ENCODE results near the gene HSD17B8. TPM values are rescaled to one million over a fixed set of nuclear protein-coding genes. Genes with fewer than 3 reads are reported as not detected.

Gene HSD17B8
- total RNA-seq, 4 donors from 2014 or later: 2.0 to 15.0 (median 12.9) TPM

GRCh38 chr6:33185190-33185589 lies 19.3 kb upstream of the HSD17B8 start:
- TF ChIP-seq POLR2A (IDR thresholded peaks at IDR 0.05; ENCODE audit: low read depth) (no peak), POLR2AphosphoS5 (IDR thresholded peaks at IDR 0.05) (no peak), EP300 (IDR thresholded peaks at IDR 0.05) (no peak)
- TF ChIP-seq, protein P1, sequence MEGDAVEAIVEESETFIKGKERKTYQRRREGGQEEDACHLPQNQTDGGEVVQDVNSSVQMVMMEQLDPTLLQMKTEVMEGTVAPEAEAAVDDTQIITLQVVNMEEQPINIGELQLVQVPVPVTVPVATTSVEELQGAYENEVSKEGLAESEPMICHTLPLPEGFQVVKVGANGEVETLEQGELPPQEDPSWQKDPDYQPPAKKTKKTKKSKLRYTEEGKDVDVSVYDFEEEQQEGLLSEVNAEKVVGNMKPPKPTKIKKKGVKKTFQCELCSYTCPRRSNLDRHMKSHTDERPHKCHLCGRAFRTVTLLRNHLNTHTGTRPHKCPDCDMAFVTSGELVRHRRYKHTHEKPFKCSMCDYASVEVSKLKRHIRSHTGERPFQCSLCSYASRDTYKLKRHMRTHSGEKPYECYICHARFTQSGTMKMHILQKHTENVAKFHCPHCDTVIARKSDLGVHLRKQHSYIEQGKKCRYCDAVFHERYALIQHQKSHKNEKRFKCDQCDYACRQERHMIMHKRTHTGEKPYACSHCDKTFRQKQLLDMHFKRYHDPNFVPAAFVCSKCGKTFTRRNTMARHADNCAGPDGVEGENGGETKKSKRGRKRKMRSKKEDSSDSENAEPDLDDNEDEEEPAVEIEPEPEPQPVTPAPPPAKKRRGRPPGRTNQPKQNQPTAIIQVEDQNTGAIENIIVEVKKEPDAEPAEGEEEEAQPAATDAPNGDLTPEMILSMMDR (IDR thresholded peaks at IDR 0.05): no peak
- 71% methylated on average over 9 of the region's 9 CpGs for WGBS
- no peaks in the 10 kb centered on the region for H3K4me1 ChIP-seq
- H3K4me3 ChIP-seq: no peak overlapping the region
- H3K27ac ChIP-seq (replicated peaks in 1 of 4): no peak overlapping the region
- H3K27me3 ChIP-seq: peaks cover 0 to 54% (median 2%) of the 10 kb centered on the region in 4 donors
- no peaks in the 10 kb centered on the region for H3K9me3 ChIP-seq
- intact Hi-C loops (cut with DNase I): no loop called here
- DNase-seq (ENCODE audit: extremely low spot score): no peak
- H3K36me3 ChIP-seq: no peaks in the 10 kb centered on the region

DNA sequence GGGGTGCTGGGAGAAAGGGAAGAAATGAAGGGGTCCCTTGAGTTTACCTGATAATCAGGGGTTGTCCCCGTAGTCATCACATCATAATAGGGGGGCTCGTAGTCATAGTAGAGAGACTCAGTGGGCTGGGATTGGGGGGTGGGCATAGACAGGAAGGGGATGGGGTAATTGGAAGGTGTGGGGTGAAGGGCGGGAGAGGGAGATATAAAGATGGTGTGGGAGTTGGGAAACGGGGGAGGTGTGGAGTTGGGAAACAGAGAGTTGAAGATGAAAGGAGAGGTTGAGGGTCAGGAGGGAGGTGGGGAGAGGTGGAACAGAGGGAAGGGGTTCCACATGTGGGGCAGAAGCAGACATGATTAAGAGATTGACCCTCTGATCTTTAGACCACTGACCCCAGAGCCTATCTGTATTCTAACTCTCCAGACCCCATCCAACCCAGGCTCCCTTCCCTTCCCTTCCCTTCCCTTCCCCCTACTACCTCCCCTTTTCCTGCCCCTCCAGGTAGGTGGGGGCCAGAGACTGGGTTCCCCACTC lies 18.7 kb upstream of the HSD17B8 start:
- H3K4me1 ChIP-seq: no peaks in the 10 kb centered on the region
- peaks cover 0 to 60% (median 4%) of the 10 kb centered on the region in 4 donors for H3K27me3 ChIP-seq
- no peak for DNase-seq (ENCODE audit: extremely low spot score)
- intact Hi-C loops (cut with DNase I): no loop called here
- no peaks in the 10 kb centered on the region for H3K9me3 ChIP-seq
- no peak overlapping the region for H3K4me3 ChIP-seq
- WGBS: 87% methylated on average over 4 of the region's 4 CpGs
- TF ChIP-seq POLR2A (IDR thresholded peaks at IDR 0.05; ENCODE audit: low read depth) (no peak), POLR2AphosphoS5 (IDR thresholded peaks at IDR 0.05) (no peak), EP300 (IDR thresholded peaks at IDR 0.05) (no peak)
- TF ChIP-seq, protein P1 (IDR thresholded peaks at IDR 0.05): no peak
- no peak overlapping the region for H3K27ac ChIP-seq (replicated peaks in 1 of 4)
- no peaks in the 10 kb centered on the region for H3K36me3 ChIP-seq

DNA sequence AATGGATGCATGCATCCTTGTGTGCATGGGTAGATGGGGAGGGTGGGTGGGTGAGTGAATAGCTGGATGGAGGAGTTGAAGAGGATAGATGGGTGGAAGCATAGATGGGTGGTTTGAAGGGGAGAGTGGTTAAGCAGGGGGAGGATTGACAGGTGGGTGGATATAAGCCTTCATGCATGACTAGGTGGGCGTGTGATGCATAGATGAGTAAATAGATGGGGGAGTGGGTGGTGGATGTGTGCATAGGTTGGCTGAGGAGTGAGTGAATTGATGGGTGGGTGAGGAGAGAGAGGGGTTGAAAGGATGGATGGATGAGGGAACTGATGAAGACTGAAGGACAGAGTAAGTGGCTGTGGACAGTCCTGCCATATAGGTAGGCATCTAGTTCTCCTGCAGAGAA lies 16.6 kb upstream of the HSD17B8 start:
- intact Hi-C loops (cut with DNase I): no loop called here
- Histone ChIP-seq H3K4me3 (no peak overlapping the region), H3K27ac (replicated peaks in 1 of 4) (no peak overlapping the region), H3K4me1 (peaks cover 10 to 16% (median 15%) of the 10 kb centered on the region in 4 donors), H3K36me3 (no peaks in the 10 kb centered on the region), H3K27me3 (peaks cover 0 to 77% (median 5%) of the 10 kb centered on the region in 4 donors), H3K9me3 (no peaks in the 10 kb centered on the region)
- DNase-seq (ENCODE audit: extremely low spot score): no peak
- 86% methylated on average over 1 of the region's 1 CpG for WGBS
- no peak for TF ChIP-seq EP300 (IDR thresholded peaks at IDR 0.05)
- TF ChIP-seq, protein P1 (IDR thresholded peaks at IDR 0.05): no peak

DNA sequence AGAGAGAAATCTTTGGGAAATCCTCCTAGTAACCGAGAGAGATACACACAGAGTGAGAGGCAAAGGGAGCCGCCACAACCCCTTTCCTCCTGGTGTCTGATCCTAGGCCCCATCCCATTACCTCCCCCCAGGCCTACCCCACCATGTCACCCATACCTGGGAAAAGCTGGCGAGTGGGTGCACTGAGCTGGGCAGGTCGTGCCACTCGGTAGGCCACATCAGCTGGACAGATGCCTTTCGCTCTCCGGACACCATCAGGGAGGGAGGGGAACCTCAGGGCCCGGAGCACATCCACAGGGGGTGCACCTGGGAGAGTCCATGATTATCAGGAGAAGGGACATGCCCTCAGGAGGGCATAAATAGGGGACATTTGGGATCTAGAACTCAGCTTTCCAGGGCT lies 15.3 kb upstream of the HSD17B8 start:
- no peak overlapping the region for H3K27ac ChIP-seq (replicated peaks in 1 of 4)
- 90% methylated on average over 6 of the region's 8 CpGs for WGBS
- H3K36me3 ChIP-seq: peaks cover 0 to 6% (median 3%) of the 10 kb centered on the region in 4 donors
- DNase-seq (ENCODE audit: extremely low spot score): no peak
- intact Hi-C loops (cut with DNase I): no loop called here
- H3K9me3 ChIP-seq: no peaks in the 10 kb centered on the region
- no peak overlapping the region for H3K4me3 ChIP-seq
- H3K4me1 ChIP-seq: peaks cover 15 to 26% (median 23%) of the 10 kb centered on the region in 4 donors
- no peak for TF ChIP-seq POLR2A (IDR thresholded peaks at IDR 0.05; ENCODE audit: low read depth)
- H3K27me3 ChIP-seq: peaks cover 0 to 77% (median 5%) of the 10 kb centered on the region in 4 donors

- WGBS: 52% methylated on average over 7 of the region's 7 CpGs
- TF ChIP-seq POLR2A (IDR thresholded peaks at IDR 0.05; ENCODE audit: low read depth): no peak
- TF ChIP-seq, protein P1 (IDR thresholded peaks at IDR 0.05): no peak
- TF ChIP-seq EP300 (IDR thresholded peaks at IDR 0.05): no peak
- no peak for TF ChIP-seq POLR2AphosphoS5 (IDR thresholded peaks at IDR 0.05)
- Histone ChIP-seq H3K36me3 (peaks cover 2 to 13% (median 10%) of the 10 kb centered on the region in 4 donors), H3K4me3 (no peak overlapping the region), H3K27ac (replicated peaks in 1 of 4) (no peak overlapping the region), H3K4me1 (peaks cover 15 to 26% (median 23%) of the 10 kb centered on the region in 4 donors), H3K27me3 (peaks cover 0 to 74% (median 5%) of the 10 kb centered on the region in 4 donors), H3K9me3 (no peaks in the 10 kb centered on the region)
- DNase-seq (ENCODE audit: extremely low spot score): no peak
- intact Hi-C loops (cut with DNase I): loop anchor here (5.0 kb wide), 1 partner anchor 57 kb away; no protein-coding TSS in a partner anchor
Observed at GRCh38 chr6:33189625-33190448, 14.6 kb upstream of the HSD17B8 start.
